GM12864 (cell line): ENCODE results near the gene TNFAIP6.
"Not testable (repeated sequence)": the region's sequence is repeated elsewhere in the genome, so short reads cannot be mapped to it uniquely, and the experiment has no call there.

Experiments used
- DNase-seq: peaks from one replicate; pipeline ENCODE4 v3.0.0-alpha.2; 2011; ENCODE audit warnings: low read depth
- H3K4me3 ChIP-seq: 2 replicates; pipeline ENCODE4 v1.5.1; 2011; ENCODE audit warnings: mild to moderate bottlenecking, low read depth, low read length, control low read depth
- TF ChIP-seq, protein P1 (sequence below): IDR thresholded peaks from 2 replicates; pipeline ENCODE4 v1.5.1; 2011; ENCODE audit warnings: low read depth, mild to moderate bottlenecking, moderate library complexity, low read length, control low read depth, inconsistent platforms; ENCODE audit errors: missing control alignments

Gene TNFAIP6

DNA sequence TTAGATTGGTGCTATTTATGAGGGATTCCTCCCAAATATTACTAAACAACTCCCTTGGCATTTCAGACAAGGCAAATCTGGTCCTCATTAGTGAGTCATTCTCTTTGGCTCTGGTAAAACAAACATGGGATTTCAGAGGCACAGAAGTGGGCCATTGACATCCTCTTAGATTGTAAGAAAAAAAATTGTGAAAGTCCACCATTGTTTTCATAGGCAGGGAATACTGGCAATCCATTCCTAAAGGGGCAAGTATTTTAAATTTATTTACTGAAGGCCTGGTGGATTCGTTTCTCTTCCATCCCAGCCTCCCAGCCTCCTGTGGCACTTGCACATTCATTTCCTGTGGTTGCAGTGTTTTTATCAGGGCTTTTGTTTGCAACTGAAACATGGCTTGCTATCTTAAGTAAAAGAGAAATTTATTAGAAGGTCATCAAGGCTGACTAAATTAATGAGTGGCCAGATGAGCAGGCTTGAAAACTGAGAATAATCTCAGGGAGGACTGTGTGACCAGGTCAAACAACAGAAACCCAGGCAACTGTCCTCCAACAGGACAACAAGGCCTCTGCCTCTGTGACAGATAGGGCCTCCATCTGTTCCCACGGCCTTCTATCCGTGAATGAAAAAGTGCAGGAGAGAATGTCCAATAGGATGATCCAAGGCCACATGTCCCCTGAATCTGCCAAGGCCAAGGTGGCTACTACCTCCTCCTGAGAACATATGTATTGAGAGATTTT lies 23.1 kb upstream of the TNFAIP6 start:
- H3K4me3 ChIP-seq: no peak overlapping the region
- TF ChIP-seq, protein P1, sequence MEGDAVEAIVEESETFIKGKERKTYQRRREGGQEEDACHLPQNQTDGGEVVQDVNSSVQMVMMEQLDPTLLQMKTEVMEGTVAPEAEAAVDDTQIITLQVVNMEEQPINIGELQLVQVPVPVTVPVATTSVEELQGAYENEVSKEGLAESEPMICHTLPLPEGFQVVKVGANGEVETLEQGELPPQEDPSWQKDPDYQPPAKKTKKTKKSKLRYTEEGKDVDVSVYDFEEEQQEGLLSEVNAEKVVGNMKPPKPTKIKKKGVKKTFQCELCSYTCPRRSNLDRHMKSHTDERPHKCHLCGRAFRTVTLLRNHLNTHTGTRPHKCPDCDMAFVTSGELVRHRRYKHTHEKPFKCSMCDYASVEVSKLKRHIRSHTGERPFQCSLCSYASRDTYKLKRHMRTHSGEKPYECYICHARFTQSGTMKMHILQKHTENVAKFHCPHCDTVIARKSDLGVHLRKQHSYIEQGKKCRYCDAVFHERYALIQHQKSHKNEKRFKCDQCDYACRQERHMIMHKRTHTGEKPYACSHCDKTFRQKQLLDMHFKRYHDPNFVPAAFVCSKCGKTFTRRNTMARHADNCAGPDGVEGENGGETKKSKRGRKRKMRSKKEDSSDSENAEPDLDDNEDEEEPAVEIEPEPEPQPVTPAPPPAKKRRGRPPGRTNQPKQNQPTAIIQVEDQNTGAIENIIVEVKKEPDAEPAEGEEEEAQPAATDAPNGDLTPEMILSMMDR: no peak
- no peak for DNase-seq

DNA sequence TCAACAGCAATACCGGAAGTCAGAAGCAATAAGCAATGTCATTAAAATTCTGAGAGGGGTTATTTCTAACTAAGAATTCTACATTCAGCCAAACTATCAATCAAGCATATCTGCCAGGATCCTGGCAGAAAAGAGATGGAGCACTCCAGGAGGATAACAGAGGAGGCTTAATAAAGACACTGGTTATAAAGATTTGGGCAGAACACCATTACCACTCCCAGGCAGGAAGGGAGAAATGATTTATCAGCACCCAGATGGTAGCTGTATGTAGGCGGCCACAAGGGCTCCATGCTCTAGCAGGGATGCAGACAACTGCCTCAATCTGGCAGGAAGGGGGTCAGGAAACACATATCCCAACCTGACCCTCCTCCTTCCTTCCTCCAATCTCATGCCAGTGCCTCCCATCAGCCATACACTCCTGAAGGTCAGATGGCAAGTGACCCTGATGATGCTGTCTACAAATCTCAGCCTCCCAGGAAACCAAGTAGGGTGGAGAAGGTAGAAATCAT lies 20.5 kb upstream of the TNFAIP6 start:
- TF ChIP-seq, protein P1: no peak
- no peak overlapping the region for H3K4me3 ChIP-seq
- no peak for DNase-seq

DNA sequence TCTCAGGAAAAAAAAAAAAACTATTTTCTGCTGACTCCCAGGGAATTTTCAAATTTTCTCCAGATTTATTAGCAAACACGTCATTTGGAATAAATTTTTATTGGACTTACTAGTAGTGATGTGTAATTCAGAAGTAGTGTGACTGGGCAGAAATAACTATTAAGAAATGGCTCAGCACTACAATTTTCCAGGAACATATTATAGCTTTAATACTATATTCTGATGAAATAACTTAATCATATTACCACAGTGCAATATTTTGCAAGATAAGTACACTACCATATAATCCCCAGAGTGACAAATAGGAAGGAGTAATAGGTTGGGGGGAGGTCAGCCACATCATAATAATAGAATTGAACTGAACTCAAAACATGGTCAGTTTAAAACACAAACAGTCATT lies 19.7 kb upstream of the TNFAIP6 start:
- TF ChIP-seq, protein P1: no peak
- DNase-seq: no peak
- H3K4me3 ChIP-seq: no peak overlapping the region

DNA sequence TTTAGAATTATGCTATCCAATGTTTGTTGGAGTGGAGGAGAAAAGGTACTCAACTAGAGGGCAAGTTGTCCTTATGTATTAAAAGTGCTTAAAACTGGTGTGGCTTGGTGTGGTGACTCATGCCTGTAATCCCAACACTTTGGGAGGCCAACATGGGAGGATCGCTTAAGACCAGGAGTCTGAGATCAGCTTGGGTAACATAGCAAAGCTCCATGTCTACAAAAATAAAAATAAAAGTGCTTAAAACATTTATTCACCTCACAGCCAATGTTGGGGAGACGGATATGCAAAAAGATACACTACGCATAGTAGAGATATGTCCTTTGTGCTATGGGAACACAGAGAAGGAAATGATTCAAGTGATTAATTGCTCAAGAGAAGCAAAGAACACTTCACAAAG lies 19.3 kb upstream of the TNFAIP6 start:
- H3K4me3 ChIP-seq: no peak overlapping the region
- DNase-seq: no peak
- TF ChIP-seq, protein P1: no peak

DNA sequence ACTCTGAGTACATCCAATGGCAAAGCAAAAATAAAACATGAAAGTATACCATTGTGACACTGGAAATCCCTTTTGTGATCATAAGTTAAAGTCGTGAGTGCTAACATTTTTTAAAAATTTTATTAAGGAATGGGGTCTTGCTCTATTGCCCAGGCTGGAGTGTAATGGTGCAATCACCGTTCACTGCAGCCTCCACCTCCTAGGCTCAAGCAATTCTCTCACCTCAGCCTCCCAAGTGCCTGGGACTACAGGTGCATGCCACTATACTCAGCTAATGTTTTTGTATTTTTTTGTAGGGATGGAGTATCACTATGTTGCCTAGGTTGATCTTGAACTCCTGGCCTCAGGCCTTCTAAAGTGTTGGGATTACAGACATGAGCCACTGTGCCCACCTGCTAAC lies 14.3 kb upstream of the TNFAIP6 start:
- no peak for DNase-seq
- H3K4me3 ChIP-seq: no peak overlapping the region
- TF ChIP-seq, protein P1: no peak

DNA sequence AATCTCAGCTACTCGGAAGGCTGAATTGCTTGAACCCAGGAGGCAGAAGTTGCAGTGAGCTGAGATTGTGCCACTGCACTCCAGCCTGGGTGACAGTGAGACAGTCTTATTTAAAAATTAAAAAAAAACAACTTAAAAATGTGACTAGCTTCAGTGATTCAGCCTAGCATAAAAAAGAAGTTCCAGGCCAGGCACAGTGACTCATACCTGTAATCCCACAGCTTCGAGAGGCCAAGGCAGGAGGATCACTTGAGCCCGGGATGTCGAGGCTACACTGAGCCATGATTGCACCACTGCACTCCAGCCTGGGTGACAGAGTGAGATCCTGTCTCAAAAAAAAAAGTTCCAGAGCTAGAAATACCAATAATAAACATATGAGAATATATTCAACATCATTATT lies 13.2 kb upstream of the TNFAIP6 start:
- DNase-seq, H3K4me3 ChIP-seq: not testable (repeated sequence)

DNA sequence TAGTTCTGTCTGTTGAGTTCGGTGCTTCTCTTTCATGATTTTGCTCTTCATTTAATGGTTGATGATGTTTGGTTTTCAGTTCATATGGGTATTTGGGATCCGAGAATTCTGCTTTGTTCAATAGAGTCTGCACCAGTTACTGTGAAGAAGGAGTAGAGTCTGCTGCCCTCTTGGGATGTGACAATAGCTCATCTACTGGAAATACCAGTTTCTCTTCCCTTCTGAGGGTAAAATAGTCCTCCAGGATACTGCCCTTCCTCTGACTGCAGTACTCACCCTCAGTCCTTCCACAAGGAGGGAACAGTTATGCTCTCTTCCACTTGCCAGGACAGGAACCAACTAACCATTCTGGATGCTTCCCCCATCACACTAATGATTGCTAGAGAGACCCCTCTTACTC lies 12.5 kb upstream of the TNFAIP6 start:
- TF ChIP-seq, protein P1: no peak
- H3K4me3 ChIP-seq: no peak overlapping the region
- no peak for DNase-seq
